HG02884 (cell line): Measurements from ENCODE around the gene GABRP.
"Not testable (repeated sequence)": the region's sequence is repeated elsewhere in the genome, so short reads cannot be mapped to it uniquely, and the experiment has no call there.

Source experiments
- ATAC-seq: cut with Tn5 transposase; IDR thresholded peaks from one replicate; pipeline ENCODE4 v1.9.1; 2021; ENCODE audit warnings: mild to moderate bottlenecking, moderate library complexity; ENCODE audit not compliant: unreplicated experiment

GABRP gene

GRCh38 chr5:170791325-170791954, 7.9 kb downstream of the GABRP start:
- ATAC-seq, result no peak

GRCh38 chr5:170792878-170793277, 9.4 kb downstream of the GABRP start:
- ATAC-seq, result no peak

DNA sequence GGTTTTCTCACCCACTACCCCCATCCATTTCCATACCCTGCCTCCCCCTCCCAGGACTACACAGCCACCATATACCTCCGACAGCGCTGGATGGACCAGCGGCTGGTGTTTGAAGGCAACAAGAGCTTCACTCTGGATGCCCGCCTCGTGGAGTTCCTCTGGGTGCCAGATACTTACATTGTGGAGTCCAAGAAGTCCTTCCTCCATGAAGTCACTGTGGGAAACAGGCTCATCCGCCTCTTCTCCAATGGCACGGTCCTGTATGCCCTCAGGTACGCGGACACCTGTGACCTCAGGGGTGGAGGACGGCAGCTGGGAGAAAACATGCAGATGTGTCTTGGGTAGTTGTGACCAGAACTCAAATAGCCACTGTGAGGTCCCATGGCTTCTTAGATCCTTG, 11.6 kb downstream of the GABRP start:
- ATAC-seq, result no peak

- ATAC-seq, result no peak
Observed at GRCh38 chr5:170805666-170806065, 22.1 kb downstream of the GABRP start.

DNA sequence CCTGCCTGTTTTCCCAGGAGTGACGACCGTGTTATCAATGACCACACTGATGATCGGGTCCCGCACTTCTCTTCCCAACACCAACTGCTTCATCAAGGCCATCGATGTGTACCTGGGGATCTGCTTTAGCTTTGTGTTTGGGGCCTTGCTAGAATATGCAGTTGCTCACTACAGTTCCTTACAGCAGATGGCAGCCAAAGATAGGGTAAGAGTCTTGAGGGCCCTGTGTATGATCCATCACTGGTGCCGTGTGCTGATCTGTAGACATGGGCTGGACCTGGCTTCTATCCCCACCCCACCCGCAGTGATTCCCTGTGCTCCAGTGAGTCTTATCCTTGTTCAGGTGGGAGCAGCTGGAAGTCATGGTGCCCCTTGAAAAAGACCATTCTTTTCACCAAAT, 26.0 kb downstream of the GABRP start:
- no peak for ATAC-seq

GRCh38 chr5:170811719-170812118, 28.2 kb downstream of the GABRP start:
- ATAC-seq, result no peak

GRCh38 chr5:170813231-170813630, 29.7 kb downstream of the GABRP start:
- ATAC-seq, result no peak

- ATAC-seq, result no peak
Observed at GRCh38 chr5:170817195-170817594, 33.7 kb downstream of the GABRP start.

DNA sequence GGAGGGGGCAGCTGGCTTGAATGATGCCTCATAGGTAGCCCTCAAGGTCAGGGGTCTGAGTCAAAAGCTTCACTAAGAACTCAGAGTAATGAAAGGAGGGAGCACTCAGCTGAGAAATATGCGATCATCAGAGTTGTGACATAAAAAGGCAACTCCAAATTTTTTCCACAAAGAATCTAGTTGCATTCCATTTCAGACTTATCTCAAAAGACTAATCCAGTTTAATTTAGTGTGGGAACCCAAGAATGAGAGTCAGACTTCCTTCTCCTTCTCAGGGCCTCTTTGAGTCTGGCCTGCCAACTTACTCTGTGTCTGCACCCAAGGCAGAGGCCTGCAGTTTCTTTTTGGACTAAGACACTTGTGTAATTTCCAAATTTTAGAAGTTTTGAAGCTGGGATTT, 34.7 kb downstream of the GABRP start:
- ATAC-seq, result no peak

DNA sequence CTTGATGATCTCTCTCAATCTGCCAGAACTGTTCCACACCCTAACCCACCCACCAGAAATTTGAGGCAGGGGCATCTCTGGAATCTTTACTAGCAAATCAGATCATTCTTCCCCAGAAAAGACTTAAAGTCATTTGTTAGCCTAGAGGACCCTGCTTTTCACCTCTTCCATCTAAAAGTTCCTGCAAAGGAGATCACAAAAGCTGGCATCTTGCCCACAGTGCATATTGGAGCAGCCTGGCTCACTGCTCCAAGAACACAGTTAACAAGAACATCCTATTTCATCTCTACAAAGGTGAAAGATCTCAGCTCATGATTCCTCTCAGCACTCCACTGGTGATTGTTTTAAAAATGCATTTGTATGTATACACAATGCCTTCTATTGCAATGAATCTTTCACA, 36.3 kb downstream of the GABRP start:
- no peak for ATAC-seq

GRCh38 chr5:170821257-170821800, 37.8 kb downstream of the GABRP start:
- ATAC-seq, result no peak

DNA sequence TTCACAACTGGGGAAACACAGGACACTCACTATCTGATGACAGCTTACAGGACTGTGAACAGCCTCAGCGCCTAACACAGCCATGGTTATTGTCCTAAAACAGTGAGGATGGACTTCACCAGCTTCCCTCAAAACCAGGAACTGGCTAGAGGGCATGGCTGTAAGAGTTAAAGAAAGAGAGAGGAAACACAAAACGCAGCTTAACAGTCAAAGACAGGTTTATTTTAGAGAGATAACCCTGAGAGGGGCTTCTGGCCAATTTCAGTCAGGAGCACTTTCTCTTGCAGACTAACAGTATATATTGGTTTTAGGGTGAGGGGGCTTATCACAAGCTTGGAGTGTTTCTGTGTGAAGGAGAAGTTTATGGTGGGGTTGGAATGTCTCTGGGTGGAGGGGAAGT, 42.6 kb downstream of the GABRP start:
- no peak for ATAC-seq

- ATAC-seq, result no peak
Observed at GRCh38 chr5:170832241-170832640, 48.7 kb downstream of the GABRP start.

DNA sequence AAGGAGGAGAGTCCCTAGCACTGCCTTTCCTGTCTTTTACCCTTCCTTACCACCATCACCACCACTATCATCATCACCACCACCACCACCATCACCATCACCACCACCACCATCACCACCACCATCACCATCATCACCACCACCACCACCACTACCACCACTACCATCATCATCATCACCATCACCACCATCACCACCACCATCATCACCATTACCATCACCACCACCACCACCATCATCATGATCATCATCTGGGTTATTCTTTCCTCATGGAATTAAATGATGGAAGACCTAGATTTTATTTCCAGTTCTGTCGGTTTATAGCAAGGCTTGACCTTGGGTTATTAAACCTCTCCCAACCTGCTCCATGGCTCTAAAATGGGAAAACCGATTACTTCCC, 50.5 kb downstream of the GABRP start:
- ATAC-seq, result not testable (repeated sequence)

DNA sequence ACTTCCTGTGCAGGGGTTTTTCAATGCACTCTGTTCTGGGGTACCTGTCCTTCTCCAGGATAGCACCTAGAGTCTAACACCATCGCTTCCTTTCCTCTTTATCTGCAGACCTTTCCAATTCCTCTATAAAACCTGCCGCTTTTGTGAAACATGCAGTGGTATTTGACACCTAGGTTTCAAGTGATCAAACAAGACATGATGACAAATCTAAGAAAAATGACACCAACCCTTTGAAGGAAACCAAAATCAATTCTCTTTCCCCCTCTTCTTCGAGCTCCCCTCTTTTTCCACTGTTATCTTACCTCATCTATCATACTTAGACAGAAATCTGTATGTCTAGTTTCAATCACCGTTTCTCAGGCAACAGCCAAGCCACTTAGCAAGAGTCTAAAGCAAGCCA, 52.7 kb downstream of the GABRP start:
- no peak for ATAC-seq

- no peak for ATAC-seq
Observed at GRCh38 chr5:170843870-170844269, 60.3 kb downstream of the GABRP start.

GRCh38 chr5:170844651-170845050, 61.1 kb downstream of the GABRP start:
- ATAC-seq, result no peak

DNA sequence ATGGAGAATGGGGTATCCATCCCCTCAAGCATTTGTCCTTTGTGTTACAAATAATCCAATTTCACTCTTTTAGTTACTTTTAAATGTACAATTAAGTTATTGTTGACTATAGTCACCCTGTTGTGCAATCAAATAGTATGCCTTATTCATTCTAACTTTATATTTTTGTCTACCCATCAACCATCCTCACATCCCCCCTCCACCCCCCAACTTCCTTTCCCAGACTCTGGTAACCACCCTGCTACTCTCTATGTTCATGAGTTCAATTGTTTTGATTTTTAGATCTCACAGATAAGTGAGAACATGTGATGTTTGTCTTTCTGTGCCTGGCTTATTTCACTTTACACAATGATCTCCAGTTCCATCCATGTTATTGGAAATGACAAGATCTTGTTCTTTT, 62.9 kb downstream of the GABRP start:
- no peak for ATAC-seq

DNA sequence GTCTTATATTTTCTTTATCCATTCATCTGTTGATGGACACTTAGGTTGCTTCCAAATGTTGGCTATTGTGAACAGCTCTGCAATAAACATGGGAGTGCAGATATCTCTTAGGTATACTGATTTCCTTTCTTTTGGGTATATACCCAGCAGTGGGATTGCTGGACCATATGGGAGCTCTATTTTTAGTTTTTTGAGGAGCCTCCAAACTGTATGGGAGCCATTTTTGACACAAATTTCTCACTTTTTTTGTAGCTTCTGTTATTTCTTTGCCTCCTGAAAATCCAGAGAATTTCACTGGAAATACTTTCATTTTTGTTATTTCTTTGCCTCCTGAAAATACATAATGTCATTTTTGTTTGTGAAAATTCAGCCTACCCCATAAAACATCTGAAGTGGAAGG, 63.3 kb downstream of the GABRP start:
- no peak for ATAC-seq

- ATAC-seq, result no peak
Observed at GRCh38 chr5:170848033-170848432, 64.5 kb downstream of the GABRP start.

DNA sequence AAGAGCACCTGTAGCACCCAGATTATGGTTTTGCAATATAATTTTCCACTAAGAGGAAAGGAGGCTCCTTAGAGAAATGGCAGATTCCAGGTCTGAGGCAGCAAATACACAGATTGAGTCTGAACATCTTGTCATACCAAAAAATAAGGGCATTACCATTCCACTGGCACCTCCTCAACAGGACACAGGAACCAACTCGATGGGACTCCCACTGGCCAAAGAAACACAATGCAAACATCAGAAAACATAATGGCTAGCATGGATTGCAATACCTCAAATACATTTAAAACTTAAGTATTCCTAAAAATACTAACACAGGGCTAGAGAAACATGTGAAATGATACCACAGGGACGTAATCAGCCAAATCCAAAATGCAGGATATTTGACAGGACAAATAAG, 65.8 kb downstream of the GABRP start:
- ATAC-seq, result no peak

DNA sequence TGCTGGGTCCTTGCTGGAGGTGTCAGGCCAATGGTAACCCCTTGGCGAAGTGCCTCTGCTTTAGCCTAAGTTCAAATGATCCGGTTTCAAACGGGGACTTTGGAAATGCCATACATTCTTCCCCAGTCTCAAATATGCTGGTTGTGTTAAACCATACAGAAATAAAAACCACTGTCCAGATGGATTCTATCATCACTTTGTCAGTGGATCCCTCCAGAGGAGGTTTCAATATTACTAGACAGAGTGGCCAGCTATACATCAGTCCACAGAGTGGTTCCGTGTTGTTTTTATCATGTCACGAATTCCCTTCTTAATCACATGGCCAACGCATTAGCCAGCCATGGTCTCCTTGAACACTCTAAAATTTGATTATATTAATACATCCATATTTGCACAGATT, 71.0 kb downstream of the GABRP start:
- no peak for ATAC-seq

DNA sequence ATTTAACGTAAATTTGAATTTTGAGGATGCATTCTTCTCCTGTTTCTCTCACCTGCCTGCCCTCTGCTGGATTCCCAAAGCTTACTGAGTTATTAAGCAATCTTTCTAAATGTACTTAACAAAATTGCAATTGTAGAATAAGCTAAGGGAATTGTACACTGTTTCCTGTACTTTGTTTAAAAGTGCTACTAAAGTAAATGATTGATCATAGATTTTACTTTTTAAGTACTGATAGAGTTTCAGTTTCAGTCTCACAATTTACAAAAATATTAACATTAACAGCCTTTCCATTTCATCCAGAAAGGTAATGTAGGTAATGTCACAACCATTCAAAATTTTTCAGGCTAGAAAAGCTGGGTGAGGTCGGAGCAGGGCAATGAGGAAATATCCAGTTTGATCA, 73.5 kb downstream of the GABRP start:
- no peak for ATAC-seq
